ENCODE measurements around the gene FHOD1. TPM values are rescaled to one million over a fixed set of nuclear protein-coding genes. Genes with fewer than 3 reads are reported as not detected.
A peak's percentile ranks its signal among the peaks of the same experiment; 100 is the strongest.

Gene FHOD1
- total and polyA plus RNA-seq, 12 donors = 16.6 to 148 (median 45.5) TPM

DNA sequence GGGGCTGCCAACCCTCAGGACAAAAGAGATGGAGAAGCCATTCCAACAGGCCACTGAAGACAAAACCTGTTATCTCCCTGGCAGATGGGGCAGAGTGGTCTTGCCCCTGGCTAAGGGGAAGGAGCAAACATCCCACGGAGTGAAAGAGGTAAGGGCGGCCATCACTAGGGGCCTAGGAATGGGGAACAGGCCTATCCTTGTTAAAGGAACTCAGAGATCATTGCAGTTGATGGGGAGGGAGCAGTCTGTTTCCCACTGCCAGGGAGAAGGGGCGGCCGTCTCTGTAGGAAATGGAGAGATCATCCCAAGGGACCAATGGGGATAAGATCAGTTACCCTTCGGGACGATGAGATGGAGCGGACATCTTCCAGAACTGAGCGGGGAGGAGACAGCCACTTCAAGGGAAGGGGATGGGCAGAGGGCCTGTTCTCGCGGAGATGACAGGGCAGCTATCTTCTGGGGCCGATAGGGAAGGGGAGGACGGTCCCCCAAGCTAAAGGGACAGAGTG lies 20.9 kb downstream of the FHOD1 start:
- Histone ChIP-seq H3K27ac (peak overlapping the region in 3 of 5 donors; percentile 27 to 90 (median 69)), H3K9me3 (replicated peaks in 1 of 3) (no peaks in the 10 kb centered on the region), H3K4me3 (peak overlapping the region; percentile 10 to 96 (median 72)), H3K4me1 (replicated peaks in 1 of 2) (peaks cover 12 to 17% of the 10 kb centered on the region in 2 donors), H3K27me3 (no peaks in the 10 kb centered on the region), H3K36me3 (replicated peaks in 1 of 2) (peaks cover 0 to 33% of the 10 kb centered on the region in 2 donors)
- TF ChIP-seq POLR2A (IDR thresholded peaks at IDR 0.05) = peak in 1 of 2 donors; percentile 51
- TF ChIP-seq, protein P1, sequence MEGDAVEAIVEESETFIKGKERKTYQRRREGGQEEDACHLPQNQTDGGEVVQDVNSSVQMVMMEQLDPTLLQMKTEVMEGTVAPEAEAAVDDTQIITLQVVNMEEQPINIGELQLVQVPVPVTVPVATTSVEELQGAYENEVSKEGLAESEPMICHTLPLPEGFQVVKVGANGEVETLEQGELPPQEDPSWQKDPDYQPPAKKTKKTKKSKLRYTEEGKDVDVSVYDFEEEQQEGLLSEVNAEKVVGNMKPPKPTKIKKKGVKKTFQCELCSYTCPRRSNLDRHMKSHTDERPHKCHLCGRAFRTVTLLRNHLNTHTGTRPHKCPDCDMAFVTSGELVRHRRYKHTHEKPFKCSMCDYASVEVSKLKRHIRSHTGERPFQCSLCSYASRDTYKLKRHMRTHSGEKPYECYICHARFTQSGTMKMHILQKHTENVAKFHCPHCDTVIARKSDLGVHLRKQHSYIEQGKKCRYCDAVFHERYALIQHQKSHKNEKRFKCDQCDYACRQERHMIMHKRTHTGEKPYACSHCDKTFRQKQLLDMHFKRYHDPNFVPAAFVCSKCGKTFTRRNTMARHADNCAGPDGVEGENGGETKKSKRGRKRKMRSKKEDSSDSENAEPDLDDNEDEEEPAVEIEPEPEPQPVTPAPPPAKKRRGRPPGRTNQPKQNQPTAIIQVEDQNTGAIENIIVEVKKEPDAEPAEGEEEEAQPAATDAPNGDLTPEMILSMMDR (IDR thresholded peaks at IDR 0.05) = no peak
- intact Hi-C loops (cut with DNase I) = no loop called here
- DNase-seq = no peak
- 6 to 10% (median 7%) methylated on average over 9 to 12 of the region's 12 CpGs for WGBS, 4 donors

DNA sequence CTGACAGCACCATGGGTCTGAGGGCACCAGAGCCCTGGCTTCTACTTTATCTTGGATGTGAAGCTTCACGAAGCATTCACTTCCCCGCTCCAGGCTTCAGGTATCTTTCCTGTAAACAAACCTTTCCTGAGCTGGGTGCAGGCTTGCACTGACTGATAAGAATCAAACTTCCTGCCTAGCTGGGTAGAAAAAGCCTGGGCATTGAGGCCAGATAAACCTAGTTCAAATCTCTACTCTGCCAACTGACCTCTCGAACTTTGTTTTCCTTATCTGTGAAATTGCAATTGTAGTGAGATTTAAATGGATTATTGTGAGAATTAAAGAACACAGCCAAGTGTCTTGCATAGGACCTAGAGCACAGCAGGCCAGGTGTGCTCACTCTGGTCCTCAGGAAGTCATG lies 23.3 kb downstream of the FHOD1 start:
- H3K27ac ChIP-seq = no peak overlapping the region
- no peak for DNase-seq
- TF ChIP-seq, protein P1 (IDR thresholded peaks at IDR 0.05) = no peak
- no peak for TF ChIP-seq POLR2A (IDR thresholded peaks at IDR 0.05)
- no peaks in the 10 kb centered on the region for H3K27me3 ChIP-seq
- H3K9me3 ChIP-seq (replicated peaks in 1 of 3) = no peaks in the 10 kb centered on the region
- peaks cover 12 to 17% of the 10 kb centered on the region in 2 donors for H3K4me1 ChIP-seq (replicated peaks in 1 of 2)
- H3K36me3 ChIP-seq (replicated peaks in 1 of 2) = peaks cover 0 to 9% of the 10 kb centered on the region in 2 donors
- intact Hi-C loops (cut with DNase I) = no loop called here
- 61 to 71% (median 70%) methylated on average over 3 of the region's 3 CpGs for WGBS, 4 donors
- no peak overlapping the region for H3K4me3 ChIP-seq

DNA sequence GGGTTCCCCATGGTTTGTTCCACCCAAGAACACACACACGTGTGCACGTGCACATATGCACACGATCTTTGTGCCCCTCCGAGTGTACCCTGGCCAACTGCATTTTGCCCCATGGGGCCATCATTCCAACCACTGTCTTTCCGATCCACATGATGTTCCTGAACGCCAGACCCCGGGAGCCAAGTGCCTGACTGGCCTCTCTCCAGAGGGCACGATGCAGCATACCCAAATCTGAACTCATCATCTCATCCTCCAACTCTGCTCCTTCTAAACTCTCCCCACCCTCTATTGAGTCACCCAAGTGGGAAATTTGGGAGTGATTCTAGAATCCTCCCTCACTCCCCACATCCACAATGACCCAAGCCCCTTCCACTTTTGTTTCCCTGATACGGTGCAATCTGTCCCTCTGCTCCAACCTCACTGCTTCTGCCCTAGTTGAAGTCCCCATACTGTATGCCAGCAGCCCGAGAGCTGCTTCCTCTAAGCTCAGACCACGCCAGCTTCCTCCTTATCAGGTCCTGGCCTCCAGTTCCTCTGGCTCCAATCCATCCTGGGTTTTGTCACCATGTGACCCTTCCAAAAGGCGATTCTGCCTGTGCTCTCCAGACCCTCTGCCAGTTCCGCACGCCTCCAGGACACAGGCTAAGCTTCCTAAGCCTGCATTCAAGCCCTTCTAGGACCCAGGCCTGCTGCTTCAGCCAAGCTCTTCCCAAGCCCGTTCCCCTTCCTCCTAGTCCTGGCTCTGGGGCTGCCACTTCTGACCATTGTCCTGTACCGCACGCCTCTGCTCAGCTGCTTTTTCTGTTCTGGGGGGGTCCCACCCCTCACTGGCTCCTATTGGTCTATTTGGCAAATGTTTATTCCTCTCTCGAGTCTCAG lies 30.4 kb downstream of the FHOD1 start:
- peak in 6 of 7 donors; percentile 57 to 79 (median 70) for DNase-seq
- Histone ChIP-seq H3K4me3 (no peak overlapping the region), H3K36me3 (replicated peaks in 1 of 2) (no peaks in the 10 kb centered on the region), H3K27me3 (no peaks in the 10 kb centered on the region), H3K27ac (peak overlapping the region in 2 of 5 donors; percentile 32 to 64), H3K9me3 (replicated peaks in 1 of 3) (no peaks in the 10 kb centered on the region), H3K4me1 (replicated peaks in 1 of 2) (peaks cover 0 to 18% of the 10 kb centered on the region in 2 donors)
- intact Hi-C loops (cut with DNase I) = no loop called here
- whole genome bisulfite sequencing, 4 donors = 65 to 74% (median 72%) methylated on average over 18 of the region's 18 CpGs
- TF ChIP-seq, protein P1 (IDR thresholded peaks at IDR 0.05) = no peak
- no peak for TF ChIP-seq POLR2A (IDR thresholded peaks at IDR 0.05)

DNA sequence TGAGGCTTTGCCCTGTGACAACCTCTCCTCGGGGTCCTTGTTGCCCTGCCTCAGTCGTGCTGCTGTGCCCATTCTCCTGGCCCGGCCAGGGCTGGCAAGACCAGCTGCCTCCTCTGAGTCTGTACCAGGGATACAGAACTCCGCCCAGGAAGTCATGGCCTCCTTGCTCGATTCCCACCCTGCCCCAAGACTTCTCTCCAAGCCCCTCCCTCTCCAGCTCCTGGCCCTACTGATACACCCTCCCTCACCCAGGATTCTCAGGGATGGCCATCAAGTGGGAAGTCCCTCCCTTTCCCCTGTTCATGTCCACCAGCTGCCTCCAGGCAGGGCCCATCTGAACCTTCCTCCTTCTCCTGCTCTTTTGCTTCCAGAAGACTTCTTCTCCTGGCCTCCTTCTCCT lies 31.6 kb downstream of the FHOD1 start:
- TF ChIP-seq, protein P1 (IDR thresholded peaks at IDR 0.05) = no peak
- TF ChIP-seq POLR2A (IDR thresholded peaks at IDR 0.05) = no peak
- Histone ChIP-seq H3K36me3 (replicated peaks in 1 of 2) (no peaks in the 10 kb centered on the region), H3K4me3 (no peak overlapping the region), H3K27me3 (no peaks in the 10 kb centered on the region), H3K4me1 (replicated peaks in 1 of 2) (peaks cover 0 to 18% of the 10 kb centered on the region in 2 donors), H3K27ac (no peak overlapping the region), H3K9me3 (replicated peaks in 1 of 3) (no peaks in the 10 kb centered on the region)
- 75 to 85% (median 80%) methylated on average over 5 of the region's 5 CpGs for WGBS, 4 donors
- intact Hi-C loops (cut with DNase I) = no loop called here
- no peak for DNase-seq
